Breast epithelium (tissue), 4 donors: Measurements from ENCODE around the gene AMFR. TPM values are rescaled to one million over a fixed set of nuclear protein-coding genes. Genes with fewer than 3 reads are reported as not detected.

ENCODE experiments used
- DNase-seq, 2 donors: peaks; one replicate each; pipeline ENCODE4 v3.0.0-alpha.2; 2019; ENCODE audit warnings: low spot score in 2 of 2
- H3K27ac ChIP-seq, 2 donors: fragments of 200-600 bp; sonication (generic) in 1 of 2; one replicate each; pipeline ENCODE4 v1.5.1; 2016 to 2019; ENCODE audit warnings: mild to moderate bottlenecking in 1 of 2
- H3K27me3 ChIP-seq, 2 donors: fragments of 200-600 bp; sonication (generic) in 1 of 2; one replicate each; pipeline versions ENCODE4 v1.5.1 to v1.6.0; 2017 to 2019; ENCODE audit warnings: control low read depth in 1 of 2, mild to moderate bottlenecking in 1 of 2
- H3K36me3 ChIP-seq: fragments of 200-600 bp; one replicate; pipeline ENCODE4 v1.5.1; 2019
- H3K4me1 ChIP-seq, 2 donors: fragments of 200-600 bp; sonication (generic); one replicate each; pipeline ENCODE4 v1.5.1; 2016 to 2019; ENCODE audit warnings: control low read depth in 1 of 2
- H3K4me3 ChIP-seq, 3 donors: fragments of 200-600 bp; sonication (generic); 1 replicate in 2 of 3; 2 replicates in 1 of 3; pipeline ENCODE4 v1.5.1; 2016 to 2019; ENCODE audit warnings: mild to moderate bottlenecking in 3 of 3, moderate library complexity in 2 of 3
- H3K9me3 ChIP-seq, 2 donors: fragments of 200-600 bp; sonication (generic) in 1 of 2; one replicate each; pipeline ENCODE4 v1.5.1; 2016 to 2019; ENCODE audit warnings: control low read depth in 1 of 2
- CTCF ChIP-seq, 3 donors: fragments of 450-650 bp; IDR thresholded peaks; one replicate each; pipeline ENCODE4 v1.5.1; 2016 to 2017; ENCODE audit warnings: antibody characterized with exemption in 3 of 3, mild to moderate bottlenecking in 3 of 3, moderate library complexity in 3 of 3
- POLR2A ChIP-seq: fragments of 450-650 bp; IDR thresholded peaks from one replicate; pipeline ENCODE4 v1.6.1; 2016; ENCODE audit warnings: antibody characterized with exemption, mild to moderate bottlenecking, moderate library complexity
- POLR2AphosphoS5 ChIP-seq, 3 donors: sonication (generic); formaldehyde crosslinking; IDR thresholded peaks; one replicate each; pipeline ENCODE4 v1.6.1; 2017; ENCODE audit warnings: antibody characterized with exemption in 3 of 3
- intact Hi-C: fragments of 100-400 bp; cut with DNase I; formaldehyde crosslinking; loops from one replicate; pipeline ENCODE4 v1.15.1; 2023; ENCODE audit warnings: low total_unique reads
- total RNA-seq, 3 donors: library from RNA; depleted of rRNA; stranded (reverse); fragments of >200 nt; gene quantifications; one replicate each; pipeline ENCODE4 v1.1.0, GENCODE V29; 2016

The AMFR gene
- total RNA-seq, 3 donors from 2014 or later, result 156 to 205 (median 188) TPM

- intact Hi-C loops, result no loop called here
- no peak for DNase-seq
- TF ChIP-seq POLR2A (no peak), POLR2AphosphoS5 (IDR thresholded peaks at IDR 0.05) (no peak), CTCF (IDR thresholded peaks at IDR 0.05) (no peak)
- no peak overlapping the region for H3K4me3 ChIP-seq
- no peaks in the 10 kb centered on the region for H3K4me1 ChIP-seq
- no peaks in the 10 kb centered on the region for H3K27me3 ChIP-seq
- H3K9me3 ChIP-seq, result no peaks in the 10 kb centered on the region
- H3K36me3 ChIP-seq, result no peaks in the 10 kb centered on the region
- H3K27ac ChIP-seq, result no peak overlapping the region
Measured at GRCh38 chr16:56414366-56414765, 11.0 kb downstream of the AMFR start.

GRCh38 chr16:56413381-56413780, 12.0 kb downstream of the AMFR start:
- no peaks in the 10 kb centered on the region for H3K4me1 ChIP-seq
- no peaks in the 10 kb centered on the region for H3K27me3 ChIP-seq
- DNase-seq, result no peak
- H3K36me3 ChIP-seq, result no peaks in the 10 kb centered on the region
- no peak overlapping the region for H3K27ac ChIP-seq
- TF ChIP-seq POLR2A (no peak), CTCF (IDR thresholded peaks at IDR 0.05) (no peak), POLR2AphosphoS5 (IDR thresholded peaks at IDR 0.05) (no peak)
- H3K4me3 ChIP-seq, result no peak overlapping the region
- intact Hi-C loops, result no loop called here
- no peaks in the 10 kb centered on the region for H3K9me3 ChIP-seq

- Histone ChIP-seq H3K9me3 (no peaks in the 10 kb centered on the region), H3K4me3 (no peak overlapping the region), H3K27me3 (no peaks in the 10 kb centered on the region), H3K36me3 (no peaks in the 10 kb centered on the region), H3K27ac (no peak overlapping the region), H3K4me1 (no peaks in the 10 kb centered on the region)
- TF ChIP-seq POLR2AphosphoS5 (IDR thresholded peaks at IDR 0.05) (no peak), CTCF (IDR thresholded peaks at IDR 0.05) (no peak), POLR2A (no peak)
- intact Hi-C loops, result no loop called here
- DNase-seq, result no peak
Measured at GRCh38 chr16:56411624-56412023, 13.7 kb downstream of the AMFR start.

GRCh38 chr16:56411123-56411522, 14.2 kb downstream of the AMFR start:
- Histone ChIP-seq H3K9me3 (no peaks in the 10 kb centered on the region), H3K27me3 (no peaks in the 10 kb centered on the region), H3K4me3 (no peak overlapping the region), H3K36me3 (no peaks in the 10 kb centered on the region), H3K27ac (no peak overlapping the region), H3K4me1 (no peaks in the 10 kb centered on the region)
- DNase-seq, result no peak
- intact Hi-C loops, result no loop called here
- TF ChIP-seq CTCF (IDR thresholded peaks at IDR 0.05) (no peak), POLR2AphosphoS5 (IDR thresholded peaks at IDR 0.05) (no peak), POLR2A (no peak)

- no peaks in the 10 kb centered on the region for H3K9me3 ChIP-seq
- intact Hi-C loops, result no loop called here
- H3K4me3 ChIP-seq, result no peak overlapping the region
- H3K36me3 ChIP-seq, result no peaks in the 10 kb centered on the region
- no peak for DNase-seq
- H3K4me1 ChIP-seq, result no peaks in the 10 kb centered on the region
- peak overlapping the region in 1 of 2 donors; percentile 21 for H3K27ac ChIP-seq
- no peaks in the 10 kb centered on the region for H3K27me3 ChIP-seq
- TF ChIP-seq CTCF (IDR thresholded peaks at IDR 0.05) (no peak), POLR2AphosphoS5 (IDR thresholded peaks at IDR 0.05) (no peak), POLR2A (no peak)
Measured at GRCh38 chr16:56409195-56409594, 16.1 kb downstream of the AMFR start.
